Heart left ventricle (tissue), 13 donors: ENCODE results near the gene ETV6.

Source experiments
- CTCF ChIP-seq, 12 donors: fragments of 200-600 bp; sonication (generic) in 4 of 12; IDR thresholded peaks; one replicate each; pipeline versions ENCODE4 v1.5.0 to v1.8.0; 2018 to 2022; ENCODE audit warnings: antibody characterized with exemption in 12 of 12, mild to moderate bottlenecking in 5 of 12
- POLR2A ChIP-seq, 2 donors: fragments of 450-650 bp; IDR thresholded peaks; one replicate each; pipeline ENCODE4 v1.6.1; 2017; ENCODE audit warnings: antibody characterized with exemption in 2 of 2, mild to moderate bottlenecking in 2 of 2, moderate library complexity in 2 of 2
- donor health status: ischemic (EF 13 %, LVEDD 7.1; RV severe dilation, severe dysfunction).
- donor health status: DM: no; HTN: yes; CAD: no.
- donor health status: DM: no; HTN: no; CAD: no.
- donor health status: ischemic (EF 25% LVEDD 6.9; RV normal size, moderate dysfunction).
- donor health status: ischemic (EF 25% LVEDD 5.7; RV mildly dilated, moderate dysfunction).
- donor health status: ischemic (EF 35%, LVEDD 5.7; RV mildly dilated, moderate dysfunction).
- donor health status: nonischemic (EF 11% LVEDD 7.7; RV severe dilation, severe dysfunction).
- donor health status: DM: yes; HTN: yes; CAD: no.
- donor health status: PGD.
- donor health status: ischemic (EF 29% LVEDD 5.4; RV normal size, mild dysfunction).
- donor health status: nonischemic (EF 23%, LVEDD 6.1; RV moderate dilation, normal function).

DNA sequence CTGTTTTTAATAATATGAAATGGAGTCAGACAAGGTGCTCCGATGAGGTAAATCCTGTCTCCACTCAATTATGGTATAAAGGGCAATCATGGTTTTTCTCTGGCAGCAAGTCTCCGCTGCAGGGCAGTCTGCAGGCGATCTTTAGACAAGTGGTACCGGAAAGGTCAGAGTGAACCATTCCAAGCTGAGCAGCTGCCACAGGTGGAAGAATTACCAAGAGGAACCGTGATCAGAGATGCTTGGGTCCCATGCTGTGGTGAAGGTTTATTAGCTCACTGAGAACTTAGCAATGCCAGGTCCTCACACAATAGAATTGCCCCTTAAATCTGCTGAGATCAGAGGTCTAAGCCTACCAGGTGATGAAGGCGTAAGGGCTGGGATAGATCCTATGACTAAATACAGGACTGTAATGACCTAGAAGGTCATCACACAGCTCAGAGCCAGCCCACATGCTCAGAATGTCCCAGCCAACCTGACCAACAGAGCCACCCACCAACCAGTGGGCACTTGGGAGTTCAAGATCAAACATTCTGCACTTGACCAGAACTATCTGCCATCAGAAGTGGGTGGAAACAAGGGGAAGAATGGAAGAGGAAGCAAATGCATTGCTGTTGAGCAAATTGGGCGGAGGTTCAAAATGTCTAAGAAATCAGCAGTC lies 246.1 kb downstream of the ETV6 start:
- TF ChIP-seq CTCF (IDR thresholded peaks at IDR 0.05) (no peak), POLR2A (IDR thresholded peaks at IDR 0.05) (no peak)
